HepG2 (cell line): ENCODE measurements around the gene RSAD1. TPM values are rescaled to one million over a fixed set of nuclear protein-coding genes. Genes with fewer than 3 reads are reported as not detected.

ENCODE experiments used
- BCL6 ChIP-seq: IDR thresholded peaks from 2 replicates; pipeline ENCODE4 v1.6.1; 2016; ENCODE audit warnings: missing genetic modification reagents, missing compliant biosample characterization
- DNMT3B ChIP-seq: conservative IDR thresholded peaks from 2 replicates; pipeline ENCODE4 v1.6.1; 2016; ENCODE audit warnings: missing biosample characterization, control low read depth
- EHMT2 ChIP-seq: fragments of 200-600 bp; sonication (generic); IDR thresholded peaks from 2 replicates; pipeline ENCODE4 v1.7.0; 2017; ENCODE audit warnings: antibody characterized with exemption, low read depth, low read length, borderline replicate concordance
- FOXP1 ChIP-seq, 2 experiments: fragments of 450-650 bp in 1 of 2; IDR thresholded peaks; 2 replicates each; pipeline ENCODE4 v1.6.1; 2017 to 2018; ENCODE audit warnings: antibody characterized with exemption in 1 of 2
- GTF3A ChIP-seq: sonication (generic); formaldehyde crosslinking; conservative IDR thresholded peaks from 2 replicates; pipeline ENCODE4 v1.4.0; 2020; ENCODE audit warnings: mild to moderate bottlenecking, missing genetic modification reagents
- KAT7 ChIP-seq: IDR thresholded peaks from 2 replicates; pipeline ENCODE4 v1.6.1; 2018; ENCODE audit warnings: borderline replicate concordance, missing compliant biosample characterization
- NFYC ChIP-seq: IDR thresholded peaks from 2 replicates; pipeline ENCODE4 v1.6.1; 2016; ENCODE audit warnings: missing genetic modification reagents, missing compliant biosample characterization
- PRMT3 ChIP-seq: sonication (generic); formaldehyde crosslinking; IDR thresholded peaks from 2 replicates; pipeline ENCODE4 v1.8.1; 2022; ENCODE audit warnings: low read depth, mild to moderate bottlenecking, moderate library complexity, missing genetic modification reagents, borderline replicate concordance
- TARDBP ChIP-seq: sonication (generic); formaldehyde crosslinking; IDR thresholded peaks from 2 replicates; pipeline ENCODE4 v1.8.0; 2022; ENCODE audit warnings: mild to moderate bottlenecking, missing genetic modification reagents
- ZNF205 ChIP-seq: IDR thresholded peaks from 2 replicates; pipeline ENCODE4 v1.6.1; 2018; ENCODE audit warnings: missing biosample characterization, missing genetic modification reagents
- ZNF792 ChIP-seq: IDR thresholded peaks from 2 replicates; pipeline ENCODE4 v1.6.1; 2016
- ZSCAN31 ChIP-seq: sonication (generic); formaldehyde crosslinking; IDR thresholded peaks from 2 replicates; pipeline ENCODE4 v1.5.0; 2020; ENCODE audit warnings: low read depth, mild to moderate bottlenecking, missing genetic modification reagents
- polyA plus RNA-seq, 8 experiments: library from polyadenylated mRNA; depleted of rRNA in 3 of 8; stranded (reverse) in 7 of 8; unstranded in 1 of 8; fragments of >200 nt; fragmentation: Illumina TruSeq in 4 of 8; extraction: Trizol in 4 of 8; gene quantifications; 2 replicates each; pipeline versions ENCODE4 v1.2.1 to v1.2.3, GENCODE V29; 2011 to 2016; ENCODE audit warnings: low read depth in 4 of 8, missing spikeins in 1 of 8, mixed read lengths in 1 of 8; ENCODE audit not compliant: insufficient read depth in 1 of 8
- total RNA-seq, 5 experiments: library from RNA; depleted of rRNA; stranded (reverse); fragments of >200 nt; fragmentation: Illumina TruSeq; extraction: Trizol; gene quantifications; 2 replicates each; pipeline ENCODE4 v1.2.3, GENCODE V29; 2016; ENCODE audit warnings: low read depth in 1 of 5
- TF ChIP-seq, protein P1 (sequence below): sonication (generic); formaldehyde crosslinking; IDR thresholded peaks from 2 replicates; pipeline ENCODE4 v1.4.0; 2020; ENCODE audit warnings: mild to moderate bottlenecking, missing genetic modification reagents
- TF ChIP-seq, protein P2 (sequence below): IDR thresholded peaks from 2 replicates; pipeline ENCODE4 v1.6.1; 2018; ENCODE audit warnings: missing genetic modification reagents, mild to moderate bottlenecking, missing compliant biosample characterization
- TF ChIP-seq, protein P3 (sequence below): sonication (generic); formaldehyde crosslinking; IDR thresholded peaks from 2 replicates; pipeline ENCODE4 v1.5.0; 2020; ENCODE audit warnings: mild to moderate bottlenecking, missing genetic modification reagents
- TF ChIP-seq, protein P4 (sequence below): sonication (generic); formaldehyde crosslinking; IDR thresholded peaks from 2 replicates; pipeline ENCODE4 v1.4.0; 2020; ENCODE audit warnings: missing genetic modification reagents, borderline replicate concordance

Gene RSAD1
- total and polyA plus RNA-seq, 2 of the 13 experiments (the other 11 are each of a cell fraction or from before 2014, with no cell fraction given) = 22.7 to 27.7 TPM

DNA sequence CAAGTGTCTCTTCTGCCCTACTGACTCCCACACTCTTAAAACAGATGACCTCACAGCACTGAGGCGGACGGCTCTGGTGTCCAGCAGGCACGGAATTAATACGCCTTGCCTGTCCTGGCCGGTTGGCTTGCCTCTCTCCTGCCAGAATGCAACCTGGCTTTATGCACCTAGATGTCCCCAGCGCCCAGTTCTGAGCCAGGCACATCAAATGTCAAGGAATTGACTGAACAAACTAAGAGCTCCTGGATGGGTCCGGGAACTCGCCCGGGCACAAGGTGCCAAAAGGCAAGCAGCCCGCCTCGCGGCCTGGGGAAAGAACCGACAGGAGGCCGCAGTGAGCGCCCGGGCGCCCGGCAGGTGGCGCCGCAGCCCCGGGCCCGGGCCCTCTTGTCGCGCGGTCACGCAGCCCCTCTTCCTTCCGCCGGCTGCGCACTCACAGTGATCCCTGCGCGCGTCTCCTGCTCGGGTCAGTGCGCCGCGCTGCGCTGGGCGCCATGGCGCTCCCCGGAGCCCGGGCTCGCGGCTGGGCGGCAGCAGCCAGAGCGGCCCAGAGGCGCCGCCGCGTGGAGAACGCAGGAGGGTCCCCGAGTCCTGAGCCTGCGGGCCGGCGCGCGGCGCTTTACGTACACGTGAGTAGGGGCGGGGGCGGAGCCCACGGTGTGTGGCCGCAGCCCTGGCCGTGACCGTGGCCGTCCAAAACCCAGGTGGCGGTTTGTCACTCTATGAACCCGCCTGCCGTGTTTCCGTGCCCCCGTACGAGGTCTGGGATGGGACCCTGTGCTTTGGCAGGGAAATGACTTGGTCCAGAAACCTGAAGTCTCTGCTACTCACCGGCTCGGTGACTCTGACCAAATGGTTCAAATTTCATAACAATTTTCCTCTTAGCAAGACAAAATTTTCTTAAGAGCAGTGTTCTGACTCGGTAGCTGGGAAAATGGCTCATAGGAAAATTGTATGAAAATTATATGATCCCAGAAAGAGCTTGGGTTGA lies at the start of gene RSAD1 (continued):
- TF ChIP-seq, protein P1, sequence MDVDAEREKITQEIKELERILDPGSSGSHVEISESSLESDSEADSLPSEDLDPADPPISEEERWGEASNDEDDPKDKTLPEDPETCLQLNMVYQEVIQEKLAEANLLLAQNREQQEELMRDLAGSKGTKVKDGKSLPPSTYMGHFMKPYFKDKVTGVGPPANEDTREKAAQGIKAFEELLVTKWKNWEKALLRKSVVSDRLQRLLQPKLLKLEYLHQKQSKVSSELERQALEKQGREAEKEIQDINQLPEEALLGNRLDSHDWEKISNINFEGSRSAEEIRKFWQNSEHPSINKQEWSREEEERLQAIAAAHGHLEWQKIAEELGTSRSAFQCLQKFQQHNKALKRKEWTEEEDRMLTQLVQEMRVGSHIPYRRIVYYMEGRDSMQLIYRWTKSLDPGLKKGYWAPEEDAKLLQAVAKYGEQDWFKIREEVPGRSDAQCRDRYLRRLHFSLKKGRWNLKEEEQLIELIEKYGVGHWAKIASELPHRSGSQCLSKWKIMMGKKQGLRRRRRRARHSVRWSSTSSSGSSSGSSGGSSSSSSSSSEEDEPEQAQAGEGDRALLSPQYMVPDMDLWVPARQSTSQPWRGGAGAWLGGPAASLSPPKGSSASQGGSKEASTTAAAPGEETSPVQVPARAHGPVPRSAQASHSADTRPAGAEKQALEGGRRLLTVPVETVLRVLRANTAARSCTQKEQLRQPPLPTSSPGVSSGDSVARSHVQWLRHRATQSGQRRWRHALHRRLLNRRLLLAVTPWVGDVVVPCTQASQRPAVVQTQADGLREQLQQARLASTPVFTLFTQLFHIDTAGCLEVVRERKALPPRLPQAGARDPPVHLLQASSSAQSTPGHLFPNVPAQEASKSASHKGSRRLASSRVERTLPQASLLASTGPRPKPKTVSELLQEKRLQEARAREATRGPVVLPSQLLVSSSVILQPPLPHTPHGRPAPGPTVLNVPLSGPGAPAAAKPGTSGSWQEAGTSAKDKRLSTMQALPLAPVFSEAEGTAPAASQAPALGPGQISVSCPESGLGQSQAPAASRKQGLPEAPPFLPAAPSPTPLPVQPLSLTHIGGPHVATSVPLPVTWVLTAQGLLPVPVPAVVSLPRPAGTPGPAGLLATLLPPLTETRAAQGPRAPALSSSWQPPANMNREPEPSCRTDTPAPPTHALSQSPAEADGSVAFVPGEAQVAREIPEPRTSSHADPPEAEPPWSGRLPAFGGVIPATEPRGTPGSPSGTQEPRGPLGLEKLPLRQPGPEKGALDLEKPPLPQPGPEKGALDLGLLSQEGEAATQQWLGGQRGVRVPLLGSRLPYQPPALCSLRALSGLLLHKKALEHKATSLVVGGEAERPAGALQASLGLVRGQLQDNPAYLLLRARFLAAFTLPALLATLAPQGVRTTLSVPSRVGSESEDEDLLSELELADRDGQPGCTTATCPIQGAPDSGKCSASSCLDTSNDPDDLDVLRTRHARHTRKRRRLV = peak; percentile 58; the same call in 1 of the 2 replicates
- TF ChIP-seq ZNF792 (CRISPR knock-in tag) (peak; percentile 92), PRMT3 (CRISPR knock-in tag) (peak; percentile 92), GTF3A (CRISPR knock-in tag) (0 out of 2 replicates have a peak, but pooled peaks have one; percentile 94), FOXP1 (IDR thresholded peaks at IDR 0.05) (no peak), FOXP1 (CRISPR knock-in tag; IDR thresholded peaks at IDR 0.05) (no peak), ZSCAN31 (CRISPR knock-in tag) (peak; percentile 98), BCL6 (peak; percentile 66), TARDBP (CRISPR knock-in tag) (peak; percentile 93), ZNF205 (CRISPR knock-in tag) (peak; percentile 84; the same call in 1 of the 2 replicates), KAT7 (CRISPR knock-in tag) (peak; percentile 92), EHMT2 (no peak), DNMT3B (CRISPR knock-in tag) (no peak), NFYC (no peak)
- TF ChIP-seq, protein P2, sequence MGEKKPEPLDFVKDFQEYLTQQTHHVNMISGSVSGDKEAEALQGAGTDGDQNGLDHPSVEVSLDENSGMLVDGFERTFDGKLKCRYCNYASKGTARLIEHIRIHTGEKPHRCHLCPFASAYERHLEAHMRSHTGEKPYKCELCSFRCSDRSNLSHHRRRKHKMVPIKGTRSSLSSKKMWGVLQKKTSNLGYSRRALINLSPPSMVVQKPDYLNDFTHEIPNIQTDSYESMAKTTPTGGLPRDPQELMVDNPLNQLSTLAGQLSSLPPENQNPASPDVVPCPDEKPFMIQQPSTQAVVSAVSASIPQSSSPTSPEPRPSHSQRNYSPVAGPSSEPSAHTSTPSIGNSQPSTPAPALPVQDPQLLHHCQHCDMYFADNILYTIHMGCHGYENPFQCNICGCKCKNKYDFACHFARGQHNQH = peak; percentile 58
- TF ChIP-seq, protein P3, sequence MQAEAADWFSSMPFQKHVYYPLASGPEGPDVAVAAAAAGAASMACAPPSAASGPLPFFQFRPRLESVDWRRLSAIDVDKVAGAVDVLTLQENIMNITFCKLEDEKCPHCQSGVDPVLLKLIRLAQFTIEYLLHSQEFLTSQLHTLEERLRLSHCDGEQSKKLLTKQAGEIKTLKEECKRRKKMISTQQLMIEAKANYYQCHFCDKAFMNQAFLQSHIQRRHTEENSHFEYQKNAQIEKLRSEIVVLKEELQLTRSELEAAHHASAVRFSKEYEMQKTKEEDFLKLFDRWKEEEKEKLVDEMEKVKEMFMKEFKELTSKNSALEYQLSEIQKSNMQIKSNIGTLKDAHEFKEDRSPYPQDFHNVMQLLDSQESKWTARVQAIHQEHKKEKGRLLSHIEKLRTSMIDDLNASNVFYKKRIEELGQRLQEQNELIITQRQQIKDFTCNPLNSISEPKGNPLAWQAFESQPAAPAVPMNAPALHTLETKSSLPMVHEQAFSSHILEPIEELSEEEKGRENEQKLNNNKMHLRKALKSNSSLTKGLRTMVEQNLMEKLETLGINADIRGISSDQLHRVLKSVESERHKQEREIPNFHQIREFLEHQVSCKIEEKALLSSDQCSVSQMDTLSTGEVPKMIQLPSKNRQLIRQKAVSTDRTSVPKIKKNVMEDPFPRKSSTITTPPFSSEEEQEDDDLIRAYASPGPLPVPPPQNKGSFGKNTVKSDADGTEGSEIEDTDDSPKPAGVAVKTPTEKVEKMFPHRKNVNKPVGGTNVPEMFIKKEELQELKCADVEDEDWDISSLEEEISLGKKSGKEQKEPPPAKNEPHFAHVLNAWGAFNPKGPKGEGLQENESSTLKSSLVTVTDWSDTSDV (CRISPR knock-in tag) = no peak
- TF ChIP-seq, protein P4, sequence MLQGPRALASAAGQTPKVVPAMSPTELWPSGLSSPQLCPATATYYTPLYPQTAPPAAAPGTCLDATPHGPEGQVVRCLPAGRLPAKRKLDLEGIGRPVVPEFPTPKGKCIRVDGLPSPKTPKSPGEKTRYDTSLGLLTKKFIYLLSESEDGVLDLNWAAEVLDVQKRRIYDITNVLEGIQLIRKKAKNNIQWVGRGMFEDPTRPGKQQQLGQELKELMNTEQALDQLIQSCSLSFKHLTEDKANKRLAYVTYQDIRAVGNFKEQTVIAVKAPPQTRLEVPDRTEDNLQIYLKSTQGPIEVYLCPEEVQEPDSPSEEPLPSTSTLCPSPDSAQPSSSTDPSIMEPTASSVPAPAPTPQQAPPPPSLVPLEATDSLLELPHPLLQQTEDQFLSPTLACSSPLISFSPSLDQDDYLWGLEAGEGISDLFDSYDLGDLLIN (CRISPR knock-in tag) = 0 out of 2 replicates have a peak, but pooled peaks have one; percentile 42
